GM18508 (cell line): ENCODE results near the gene CLIC3.

ENCODE experiments used
- ATAC-seq: cut with Tn5 transposase; IDR thresholded peaks from one replicate; pipeline ENCODE4 v1.9.1; 2021; ENCODE audit warnings: moderate number of reproducible peaks; ENCODE audit not compliant: insufficient read depth, unreplicated experiment

CLIC3 gene

GRCh38 chr9:137031904-137032640 is 35.7 kb upstream of the CLIC3 start, which contains the start of gene FUT7:
TSS of gene FUT7 (minus strand) at chr9:137032088. CDS start at chr9:137031991, 97 bp downstream.
- no peak for ATAC-seq

- no peak for ATAC-seq
Measured at GRCh38 chr9:137030538-137031527, 34.5 kb upstream of the CLIC3 start.

- ATAC-seq, result no peak
Measured at GRCh38 chr9:137030006-137030405, 33.6 kb upstream of the CLIC3 start.

DNA sequence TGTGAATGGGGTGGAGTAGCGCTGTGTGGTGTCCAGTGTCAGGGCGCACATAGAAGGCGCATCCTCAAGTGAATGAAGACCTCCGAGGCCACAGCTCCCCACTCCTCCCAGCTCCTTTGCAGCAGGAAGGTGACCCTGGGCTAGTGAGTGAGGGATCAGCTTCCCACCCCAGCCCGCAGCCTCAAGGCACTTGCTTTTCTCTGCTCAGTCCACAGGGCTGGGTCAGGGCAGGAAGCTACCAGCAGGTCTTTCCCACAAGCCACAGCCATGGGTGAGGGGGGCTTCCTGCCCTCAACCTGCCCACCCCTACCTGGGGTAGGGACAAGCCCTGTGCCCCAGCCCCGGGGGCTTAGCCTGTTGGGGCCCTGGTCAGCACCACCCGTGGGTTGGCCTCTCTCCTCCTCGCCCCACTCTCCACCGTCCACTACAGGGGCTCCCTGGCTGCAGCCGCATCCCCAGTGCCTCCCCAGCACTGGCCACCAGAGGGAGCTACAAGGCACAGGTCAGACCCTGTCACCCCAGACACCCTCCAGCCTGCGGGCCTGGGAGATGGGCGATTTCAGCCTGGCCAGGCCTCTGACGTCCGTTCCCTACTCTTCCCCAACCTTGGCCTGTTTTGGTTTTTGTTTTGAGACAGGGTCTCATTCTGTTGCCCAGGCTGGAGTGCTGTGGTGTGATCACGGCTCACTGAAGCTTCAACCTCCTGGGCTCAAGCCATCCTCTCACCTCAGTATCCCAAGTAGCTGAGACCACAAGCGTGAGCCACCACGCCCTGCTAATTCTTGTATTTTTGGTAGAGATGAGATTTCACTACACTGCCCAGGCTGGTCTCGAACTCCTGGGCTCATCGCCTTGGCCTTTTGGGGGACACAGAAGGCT is 32.9 kb upstream of the CLIC3 start:
- ATAC-seq, result no peak

GRCh38 chr9:137028263-137029057 is 32.1 kb upstream of the CLIC3 start:
- no peak for ATAC-seq

GRCh38 chr9:137027369-137028262 is 31.2 kb upstream of the CLIC3 start, which contains the start of gene ABCA2:
TSS of gene ABCA2 (minus strand) at chr9:137028237. CDS start at chr9:137028140, 97 bp downstream.
- no peak for ATAC-seq

DNA sequence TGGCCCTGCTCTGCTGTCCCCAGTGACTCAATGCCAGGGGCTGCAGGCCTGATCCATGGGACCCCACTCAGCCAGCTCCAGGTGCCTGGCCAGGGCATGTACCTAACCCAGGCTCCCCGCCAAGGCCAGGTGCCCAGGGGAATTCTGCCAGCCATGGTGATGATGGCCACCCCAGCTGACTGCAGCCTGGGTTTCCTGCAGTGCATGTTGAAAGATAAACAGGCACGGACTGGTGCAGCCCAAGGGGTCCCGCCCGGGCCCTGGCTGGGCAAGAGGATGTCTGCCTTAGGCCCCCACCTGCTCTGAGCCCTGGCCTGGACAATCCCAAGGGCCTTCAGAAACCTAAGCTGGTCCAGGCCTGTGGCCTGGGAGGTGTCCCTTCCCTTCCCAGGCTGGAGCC is 30.5 kb upstream of the CLIC3 start:
- no peak for ATAC-seq

GRCh38 chr9:137026384-137026783 is 30.0 kb upstream of the CLIC3 start:
- no peak for ATAC-seq

GRCh38 chr9:137025517-137025966 is 29.2 kb upstream of the CLIC3 start:
- ATAC-seq, result no peak

- no peak for ATAC-seq
Measured at GRCh38 chr9:137023583-137023991, 27.2 kb upstream of the CLIC3 start.

- no peak for ATAC-seq
Measured at GRCh38 chr9:137023157-137023556, 26.8 kb upstream of the CLIC3 start.

GRCh38 chr9:137022662-137023008 is 26.3 kb upstream of the CLIC3 start:
- ATAC-seq, result no peak

- no peak for ATAC-seq
Measured at GRCh38 chr9:137021979-137022661, 25.8 kb upstream of the CLIC3 start.

- ATAC-seq, result no peak
Measured at GRCh38 chr9:137021568-137021978, 25.2 kb upstream of the CLIC3 start.

DNA sequence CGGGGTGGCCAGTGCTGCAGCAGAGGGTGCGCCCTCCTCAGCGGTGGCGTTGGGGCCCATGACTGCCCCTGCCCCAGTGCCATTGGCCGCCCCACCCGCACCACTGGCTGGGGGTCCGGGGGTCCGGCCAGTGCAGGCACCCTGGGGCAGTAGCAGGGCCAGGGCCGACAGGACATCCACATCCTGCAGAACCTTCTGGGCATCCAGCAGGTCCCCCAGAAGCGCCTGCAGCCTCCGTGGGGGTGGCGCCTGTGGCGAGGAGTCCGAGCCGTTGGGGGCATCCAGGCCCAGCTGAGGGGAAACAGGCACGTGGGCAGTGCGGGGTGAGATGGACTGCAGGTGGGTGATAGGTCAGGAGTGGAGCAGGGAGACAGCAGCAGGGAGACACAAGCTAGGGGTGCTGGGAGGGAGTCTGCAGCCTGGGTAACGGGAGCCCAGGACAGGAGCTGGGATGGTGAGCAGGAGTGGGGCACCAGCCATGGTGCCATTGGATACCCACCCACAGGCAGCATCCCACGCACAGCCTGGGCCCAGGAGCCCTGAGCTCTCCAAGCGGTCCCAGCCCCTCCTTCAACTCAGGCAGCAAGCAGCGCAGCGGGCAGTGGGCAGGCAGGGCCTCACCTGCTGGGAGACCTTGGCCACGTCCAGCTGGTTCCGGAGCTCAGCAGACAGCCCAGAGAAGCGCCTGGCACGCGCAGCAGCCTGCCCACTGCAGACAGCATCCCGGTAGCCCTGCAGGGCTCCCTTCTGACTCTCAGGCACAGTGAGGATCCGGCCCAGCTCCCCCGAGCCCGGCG is 24.6 kb upstream of the CLIC3 start:
- ATAC-seq, result no peak

GRCh38 chr9:137019891-137020683 is 23.7 kb upstream of the CLIC3 start:
- no peak for ATAC-seq
